Vagina (tissue), 2 donors: ENCODE results near the gene TMEM145. TPM values are rescaled to one million over a fixed set of nuclear protein-coding genes. Genes with fewer than 3 reads are reported as not detected.

Experiments used
- DNase-seq, 2 donors: peaks; one replicate each; pipeline ENCODE4 v3.0.0-alpha.2; 2017; ENCODE audit errors: extremely low spot score in 2 of 2
- H3K27ac ChIP-seq: fragments of 200-600 bp; sonication (generic); one replicate; pipeline ENCODE4 v1.5.1; 2019
- H3K27me3 ChIP-seq: fragments of 200-600 bp; sonication (generic); one replicate; pipeline ENCODE4 v1.5.1; 2019
- H3K36me3 ChIP-seq, 2 donors: fragments of 200-600 bp; sonication (generic); one replicate each; pipeline ENCODE4 v1.5.1; 2017 to 2019
- H3K4me1 ChIP-seq: fragments of 200-600 bp; sonication (generic); one replicate; pipeline ENCODE4 v1.5.1; 2019
- H3K4me3 ChIP-seq, 2 donors: fragments of 200-600 bp; sonication (generic); 1 replicate in 1 of 2; 2 replicates in 1 of 2; pipeline ENCODE4 v1.5.1; 2016 to 2019
- H3K9me3 ChIP-seq: fragments of 200-600 bp; sonication (generic); one replicate; pipeline ENCODE4 v1.5.1; 2019
- CTCF ChIP-seq, 3 experiments: fragments of 450-650 bp in 2 of 3; fragments of 200-600 bp in 1 of 3; sonication (generic) in 1 of 3; IDR thresholded peaks; one replicate each; pipeline ENCODE4 v1.5.1; 2017 to 2019; ENCODE audit warnings: antibody characterized with exemption in 3 of 3, mild to moderate bottlenecking in 2 of 3, moderate library complexity in 2 of 3
- POLR2A ChIP-seq, 2 donors: fragments of 450-650 bp; IDR thresholded peaks; one replicate each; pipeline ENCODE4 v1.6.1; 2017; ENCODE audit warnings: antibody characterized with exemption in 2 of 2, mild to moderate bottlenecking in 2 of 2, moderate library complexity in 2 of 2
- POLR2AphosphoS5 ChIP-seq, 2 donors: sonication (generic); formaldehyde crosslinking; IDR thresholded peaks; one replicate each; pipeline ENCODE4 v1.9.0; 2017; ENCODE audit warnings: antibody characterized with exemption in 2 of 2, mild to moderate bottlenecking in 2 of 2, low read depth in 1 of 2; ENCODE audit not compliant: insufficient read depth in 1 of 2
- intact Hi-C: fragments of 100-400 bp; cut with DNase I; formaldehyde crosslinking; loops from one replicate; pipeline ENCODE4 v1.15.1; 2023
- total RNA-seq: library from RNA; depleted of rRNA; stranded (reverse); fragments of >200 nt; gene quantifications from one replicate; pipeline ENCODE4 v1.2.3, GENCODE V29; 2016

TMEM145 gene
- total RNA-seq, 1 donor from 2014 or later = not detected

GRCh38 chr19:42287017-42287826, 25.9 kb upstream of the TMEM145 start:
- H3K4me1 ChIP-seq = peaks cover 40% of the 10 kb centered on the region
- H3K36me3 ChIP-seq = peaks cover 0 to 45% of the 10 kb centered on the region in 2 donors
- H3K27ac ChIP-seq = peak overlapping the region; percentile 94
- intact Hi-C loops = no loop called here
- no peaks in the 10 kb centered on the region for H3K27me3 ChIP-seq
- peak overlapping the region in 1 of 2 donors; percentile 90 for H3K4me3 ChIP-seq
- H3K9me3 ChIP-seq = no peaks in the 10 kb centered on the region
- no peak for DNase-seq
- TF ChIP-seq POLR2AphosphoS5 (IDR thresholded peaks at IDR 0.05; ENCODE audit: insufficient read depth in 1 of 2, low read depth in 1 of 2) (no peak), POLR2A (IDR thresholded peaks at IDR 0.05) (no peak), CTCF (IDR thresholded peaks at IDR 0.05) (no peak)

GRCh38 chr19:42287827-42288107, 25.3 kb upstream of the TMEM145 start:
- Histone ChIP-seq H3K27ac (no peak overlapping the region), H3K9me3 (no peaks in the 10 kb centered on the region), H3K4me3 (no peak overlapping the region), H3K4me1 (peaks cover 35% of the 10 kb centered on the region), H3K36me3 (peaks cover 0 to 50% of the 10 kb centered on the region in 2 donors), H3K27me3 (no peaks in the 10 kb centered on the region)
- DNase-seq = no peak
- intact Hi-C loops = no loop called here
- TF ChIP-seq POLR2A (IDR thresholded peaks at IDR 0.05) = no peak
- TF ChIP-seq POLR2AphosphoS5 (IDR thresholded peaks at IDR 0.05; ENCODE audit: insufficient read depth in 1 of 2, low read depth in 1 of 2) = no peak
- no peak for TF ChIP-seq CTCF (IDR thresholded peaks at IDR 0.05)

- H3K4me3 ChIP-seq = no peak overlapping the region
- no peaks in the 10 kb centered on the region for H3K9me3 ChIP-seq
- peaks cover 0 to 54% of the 10 kb centered on the region in 2 donors for H3K36me3 ChIP-seq
- peaks cover 28% of the 10 kb centered on the region for H3K4me1 ChIP-seq
- no peak for DNase-seq
- intact Hi-C loops = no loop called here
- TF ChIP-seq POLR2A (IDR thresholded peaks at IDR 0.05) = no peak
- no peak for TF ChIP-seq POLR2AphosphoS5 (IDR thresholded peaks at IDR 0.05; ENCODE audit: insufficient read depth in 1 of 2, low read depth in 1 of 2)
- no peak for TF ChIP-seq CTCF (IDR thresholded peaks at IDR 0.05)
- H3K27ac ChIP-seq = no peak overlapping the region
- H3K27me3 ChIP-seq = no peaks in the 10 kb centered on the region
These were observed 24.7 kb upstream of the TMEM145 start for GRCh38 chr19:42288387-42288786.

GRCh38 chr19:42288881-42289555, 24.1 kb upstream of the TMEM145 start:
- Histone ChIP-seq H3K27me3 (no peaks in the 10 kb centered on the region), H3K4me1 (peaks cover 27% of the 10 kb centered on the region), H3K27ac (no peak overlapping the region), H3K4me3 (no peak overlapping the region), H3K9me3 (no peaks in the 10 kb centered on the region), H3K36me3 (peaks cover 0 to 60% of the 10 kb centered on the region in 2 donors)
- intact Hi-C loops = no loop called here
- no peak for TF ChIP-seq POLR2A (IDR thresholded peaks at IDR 0.05)
- no peak for TF ChIP-seq CTCF (IDR thresholded peaks at IDR 0.05)
- no peak for TF ChIP-seq POLR2AphosphoS5 (IDR thresholded peaks at IDR 0.05; ENCODE audit: insufficient read depth in 1 of 2, low read depth in 1 of 2)
- no peak for DNase-seq

GRCh38 chr19:42289556-42290041, 23.5 kb upstream of the TMEM145 start:
- intact Hi-C loops = no loop called here
- Histone ChIP-seq H3K4me3 (no peak overlapping the region), H3K36me3 (peaks cover 0 to 65% of the 10 kb centered on the region in 2 donors), H3K9me3 (no peaks in the 10 kb centered on the region), H3K27me3 (no peaks in the 10 kb centered on the region), H3K27ac (no peak overlapping the region), H3K4me1 (peaks cover 26% of the 10 kb centered on the region)
- DNase-seq = no peak
- no peak for TF ChIP-seq CTCF (IDR thresholded peaks at IDR 0.05)
- no peak for TF ChIP-seq POLR2AphosphoS5 (IDR thresholded peaks at IDR 0.05; ENCODE audit: insufficient read depth in 1 of 2, low read depth in 1 of 2)
- TF ChIP-seq POLR2A (IDR thresholded peaks at IDR 0.05) = no peak
